ENCODE data around the gene CSNK1D.

- TF ChIP-seq CTCF (IDR thresholded peaks at IDR 0.05) = no peak
- no peak for TF ChIP-seq POLR2AphosphoS5 (IDR thresholded peaks at IDR 0.05; ENCODE audit: low read depth, low read length)
- no peak for TF ChIP-seq SIN3A (IDR thresholded peaks at IDR 0.05; ENCODE audit: borderline replicate concordance, insufficient read depth, low read depth, low read length)
- peak; percentile 62; the same call in 1 of the 2 replicates for TF ChIP-seq TCF7L2 (IDR thresholded peaks at IDR 0.05; ENCODE audit: low read depth, low read length)
- TF ChIP-seq REST (IDR thresholded peaks at IDR 0.05; ENCODE audit: insufficient read depth in 1 of 2, low read depth in 2 of 2, low read length in 1 of 2) = no peak
Measured at GRCh38 chr17:82216301-82217119, 57.0 kb downstream of the CSNK1D start.

All from Panc1 (cell line).